ENCODE data around the gene ADAT1.

Gene ADAT1

GRCh38 chr16:75622761-75623605 is at the start of gene ADAT1:
Gene ADAT1 (minus strand): TSS chr16:75623281. CDS start chr16:75620799, 2,482 bp downstream.
- peak; percentile 92 to 93 for DNase-seq (ENCODE audit: low read depth in 2 of 2, low spot score in 1 of 2)

GRCh38 chr16:75667503-75667902 is 44.4 kb upstream of the ADAT1 start:
- DNase-seq (ENCODE audit: low read depth in 2 of 2, low spot score in 1 of 2), result no peak

- DNase-seq (ENCODE audit: low read depth in 2 of 2, low spot score in 1 of 2), result no peak
Measured at GRCh38 chr16:75660726-75661302, 37.7 kb upstream of the ADAT1 start.

GRCh38 chr16:75660321-75660720 is 37.2 kb upstream of the ADAT1 start:
- no peak for DNase-seq (ENCODE audit: low read depth in 2 of 2, low spot score in 1 of 2)

- DNase-seq (ENCODE audit: low read depth in 2 of 2, low spot score in 1 of 2), result no peak
Measured at GRCh38 chr16:75658175-75658574, 35.1 kb upstream of the ADAT1 start.

- DNase-seq (ENCODE audit: low read depth in 2 of 2, low spot score in 1 of 2), result no peak
Measured at GRCh38 chr16:75653922-75654321, 30.8 kb upstream of the ADAT1 start.

- peak; percentile 75 to 77 for DNase-seq (ENCODE audit: low read depth in 2 of 2, low spot score in 1 of 2)
Measured at GRCh38 chr16:75648265-75649076, 25.4 kb upstream of the ADAT1 start.

- peak; percentile 84 to 91 for DNase-seq (ENCODE audit: low read depth in 2 of 2, low spot score in 1 of 2)
Measured at GRCh38 chr16:75647492-75648264, 24.6 kb upstream of the ADAT1 start, which contains the start of the genes KARS1 and TERF2IP. Gene KARS1 (minus strand): TSS chr16:75647665. CDS start chr16:75647639, 26 bp downstream. Gene TERF2IP (plus strand): TSS chr16:75647773. CDS start chr16:75647883, 110 bp downstream.

GRCh38 chr16:75647112-75647491 is 24.0 kb upstream of the ADAT1 start:
- no peak for DNase-seq (ENCODE audit: low read depth in 2 of 2, low spot score in 1 of 2)

- DNase-seq (ENCODE audit: low read depth in 2 of 2, low spot score in 1 of 2), result no peak
Measured at GRCh38 chr16:75644240-75645012, 21.3 kb upstream of the ADAT1 start.

- DNase-seq (ENCODE audit: low read depth in 2 of 2, low spot score in 1 of 2), result no peak
Measured at GRCh38 chr16:75640598-75640997, 17.5 kb upstream of the ADAT1 start.

- DNase-seq (ENCODE audit: low read depth in 2 of 2, low spot score in 1 of 2), result no peak
Measured at GRCh38 chr16:75635036-75635435, 12.0 kb upstream of the ADAT1 start.

- no peak for DNase-seq (ENCODE audit: low read depth in 2 of 2, low spot score in 1 of 2)
Measured at GRCh38 chr16:75632857-75633256, 9.8 kb upstream of the ADAT1 start.

GRCh38 chr16:75630052-75630451 is 7.0 kb upstream of the ADAT1 start:
- DNase-seq (ENCODE audit: low read depth in 2 of 2, low spot score in 1 of 2), result no peak

- DNase-seq (ENCODE audit: low read depth in 2 of 2, low spot score in 1 of 2), result no peak
Measured at GRCh38 chr16:75629132-75629531, 6.1 kb upstream of the ADAT1 start.

- DNase-seq (ENCODE audit: low read depth in 2 of 2, low spot score in 1 of 2), result no peak
Measured at GRCh38 chr16:75628351-75628750, 5.3 kb upstream of the ADAT1 start.

GRCh38 chr16:75627851-75628250 is 4.8 kb upstream of the ADAT1 start:
- DNase-seq (ENCODE audit: low read depth in 2 of 2, low spot score in 1 of 2), result no peak

- no peak for DNase-seq (ENCODE audit: low read depth in 2 of 2, low spot score in 1 of 2)
Measured at GRCh38 chr16:75626806-75627205, 3.7 kb upstream of the ADAT1 start.

GRCh38 chr16:75624921-75625334 is 1.8 kb upstream of the ADAT1 start:
- DNase-seq (ENCODE audit: low read depth in 2 of 2, low spot score in 1 of 2), result no peak

- DNase-seq (ENCODE audit: low read depth in 2 of 2, low spot score in 1 of 2), result no peak
Measured at GRCh38 chr16:75621170-75621477, 2.0 kb downstream of the ADAT1 start.
